Breast epithelium (tissue), 4 donors: ENCODE measurements around the gene PKLR. TPM values are rescaled to one million over a fixed set of nuclear protein-coding genes. Genes with fewer than 3 reads are reported as not detected.
"Not testable (repeated sequence)": the region's sequence is repeated elsewhere in the genome, so short reads cannot be mapped to it uniquely, and the experiment has no call there.

Source experiments
- DNase-seq, 2 donors: peaks; one replicate each; pipeline ENCODE4 v3.0.0-alpha.2; 2019; ENCODE audit warnings: low spot score in 2 of 2
- H3K27ac ChIP-seq, 2 donors: fragments of 200-600 bp; sonication (generic) in 1 of 2; one replicate each; pipeline ENCODE4 v1.5.1; 2016 to 2019; ENCODE audit warnings: mild to moderate bottlenecking in 1 of 2
- H3K27me3 ChIP-seq, 2 donors: fragments of 200-600 bp; sonication (generic) in 1 of 2; one replicate each; pipeline versions ENCODE4 v1.5.1 to v1.6.0; 2017 to 2019; ENCODE audit warnings: control low read depth in 1 of 2, mild to moderate bottlenecking in 1 of 2
- H3K36me3 ChIP-seq: fragments of 200-600 bp; one replicate; pipeline ENCODE4 v1.5.1; 2019
- H3K4me1 ChIP-seq, 2 donors: fragments of 200-600 bp; sonication (generic); one replicate each; pipeline ENCODE4 v1.5.1; 2016 to 2019; ENCODE audit warnings: control low read depth in 1 of 2
- H3K4me3 ChIP-seq, 3 donors: fragments of 200-600 bp; sonication (generic); 1 replicate in 2 of 3; 2 replicates in 1 of 3; pipeline ENCODE4 v1.5.1; 2016 to 2019; ENCODE audit warnings: mild to moderate bottlenecking in 3 of 3, moderate library complexity in 2 of 3
- H3K9me3 ChIP-seq, 2 donors: fragments of 200-600 bp; sonication (generic) in 1 of 2; one replicate each; pipeline ENCODE4 v1.5.1; 2016 to 2019; ENCODE audit warnings: control low read depth in 1 of 2
- POLR2A ChIP-seq: fragments of 450-650 bp; IDR thresholded peaks from one replicate; pipeline ENCODE4 v1.6.1; 2016; ENCODE audit warnings: antibody characterized with exemption, mild to moderate bottlenecking, moderate library complexity
- POLR2AphosphoS5 ChIP-seq, 3 donors: sonication (generic); formaldehyde crosslinking; IDR thresholded peaks; one replicate each; pipeline ENCODE4 v1.6.1; 2017; ENCODE audit warnings: antibody characterized with exemption in 3 of 3
- intact Hi-C: fragments of 100-400 bp; cut with DNase I; formaldehyde crosslinking; loops from one replicate; pipeline ENCODE4 v1.15.1; 2023; ENCODE audit warnings: low total_unique reads
- total RNA-seq, 3 donors: library from RNA; depleted of rRNA; stranded (reverse); fragments of >200 nt; gene quantifications; one replicate each; pipeline ENCODE4 v1.1.0, GENCODE V29; 2016
- TF ChIP-seq, protein P1 (sequence below), 3 donors: fragments of 450-650 bp; IDR thresholded peaks; one replicate each; pipeline ENCODE4 v1.5.1; 2016 to 2017; ENCODE audit warnings: antibody characterized with exemption in 3 of 3, mild to moderate bottlenecking in 3 of 3, moderate library complexity in 3 of 3

The PKLR gene
- under 1 TPM in 1 of 3 donors, not detected in 2; 0.33 TPM for total RNA-seq

DNA sequence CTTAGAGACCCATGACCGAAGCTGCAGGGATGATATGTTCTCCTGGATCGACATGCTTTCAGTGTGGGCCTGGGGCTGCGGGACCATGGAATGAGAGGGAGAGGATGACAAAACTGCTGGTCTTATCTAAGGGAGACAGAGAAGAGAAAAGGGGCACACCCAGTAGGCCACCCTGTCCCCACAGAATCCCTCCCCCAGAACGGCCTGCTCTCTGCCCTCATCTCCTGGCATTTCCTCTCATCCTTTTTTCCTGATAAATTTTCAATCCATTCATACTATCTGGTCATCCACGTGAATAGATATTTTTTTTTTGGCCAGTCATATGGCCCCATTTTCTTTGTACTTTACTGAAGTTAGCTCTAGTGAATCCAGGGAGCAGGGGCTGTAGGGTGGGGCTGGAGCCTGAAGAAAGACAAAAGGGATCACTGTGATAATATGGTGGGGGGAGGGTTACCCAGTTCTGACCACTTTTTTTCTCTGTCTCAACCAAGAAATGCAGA lies at the start of gene PKLR:
TSS of gene PKLR (minus strand) at position 97 of the 500 bp plus-strand sequence. CDS start at position 54, 43 bp downstream.
- intact Hi-C loops, result no loop called here
- no peak for DNase-seq
- H3K27ac ChIP-seq, result no peak within 1 kb of the TSS
- TF ChIP-seq POLR2A (no peak), POLR2AphosphoS5 (IDR thresholded peaks at IDR 0.05) (no peak)
- TF ChIP-seq, protein P1, sequence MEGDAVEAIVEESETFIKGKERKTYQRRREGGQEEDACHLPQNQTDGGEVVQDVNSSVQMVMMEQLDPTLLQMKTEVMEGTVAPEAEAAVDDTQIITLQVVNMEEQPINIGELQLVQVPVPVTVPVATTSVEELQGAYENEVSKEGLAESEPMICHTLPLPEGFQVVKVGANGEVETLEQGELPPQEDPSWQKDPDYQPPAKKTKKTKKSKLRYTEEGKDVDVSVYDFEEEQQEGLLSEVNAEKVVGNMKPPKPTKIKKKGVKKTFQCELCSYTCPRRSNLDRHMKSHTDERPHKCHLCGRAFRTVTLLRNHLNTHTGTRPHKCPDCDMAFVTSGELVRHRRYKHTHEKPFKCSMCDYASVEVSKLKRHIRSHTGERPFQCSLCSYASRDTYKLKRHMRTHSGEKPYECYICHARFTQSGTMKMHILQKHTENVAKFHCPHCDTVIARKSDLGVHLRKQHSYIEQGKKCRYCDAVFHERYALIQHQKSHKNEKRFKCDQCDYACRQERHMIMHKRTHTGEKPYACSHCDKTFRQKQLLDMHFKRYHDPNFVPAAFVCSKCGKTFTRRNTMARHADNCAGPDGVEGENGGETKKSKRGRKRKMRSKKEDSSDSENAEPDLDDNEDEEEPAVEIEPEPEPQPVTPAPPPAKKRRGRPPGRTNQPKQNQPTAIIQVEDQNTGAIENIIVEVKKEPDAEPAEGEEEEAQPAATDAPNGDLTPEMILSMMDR (IDR thresholded peaks at IDR 0.05), result no peak
- H3K27me3 ChIP-seq, result peaks cover 0 to 4% of the 10 kb centered on the region in 2 donors
- no peaks in the 10 kb centered on the region for H3K9me3 ChIP-seq
- no peaks in the 10 kb centered on the region for H3K4me1 ChIP-seq
- H3K4me3 ChIP-seq, result no peak within 1 kb of the TSS
- no peaks in the 10 kb centered on the region for H3K36me3 ChIP-seq

DNA sequence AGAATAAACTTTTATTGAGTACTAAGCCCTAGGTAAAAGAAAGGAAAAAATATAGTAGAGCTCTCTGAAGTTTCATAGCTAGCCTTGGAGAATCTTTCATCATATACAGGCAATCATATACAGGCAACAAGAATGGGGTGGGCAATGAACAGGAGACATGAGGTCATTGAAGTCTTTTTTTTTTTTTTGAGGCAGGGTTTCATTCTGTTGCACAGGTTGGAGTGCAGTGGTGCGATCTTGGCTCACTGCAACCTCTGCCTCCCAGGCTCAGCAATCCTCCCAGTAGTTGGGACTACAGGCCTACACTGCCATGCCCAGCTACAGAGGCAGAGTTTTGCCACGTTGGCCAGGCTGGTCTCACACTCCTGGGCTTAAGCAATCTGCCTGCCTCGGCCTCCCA lies 41.6 kb upstream of the PKLR start:
- DNase-seq, result no peak
- Histone ChIP-seq H3K27ac (no peak overlapping the region), H3K36me3 (peaks cover 20% of the 10 kb centered on the region), H3K4me3 (no peak overlapping the region), H3K4me1 (no peaks in the 10 kb centered on the region), H3K9me3 (no peaks in the 10 kb centered on the region), H3K27me3 (no peaks in the 10 kb centered on the region)
- TF ChIP-seq POLR2A (no peak), POLR2AphosphoS5 (IDR thresholded peaks at IDR 0.05) (no peak)
- TF ChIP-seq, protein P1 (IDR thresholded peaks at IDR 0.05), result no peak
- intact Hi-C loops, result no loop called here

DNA sequence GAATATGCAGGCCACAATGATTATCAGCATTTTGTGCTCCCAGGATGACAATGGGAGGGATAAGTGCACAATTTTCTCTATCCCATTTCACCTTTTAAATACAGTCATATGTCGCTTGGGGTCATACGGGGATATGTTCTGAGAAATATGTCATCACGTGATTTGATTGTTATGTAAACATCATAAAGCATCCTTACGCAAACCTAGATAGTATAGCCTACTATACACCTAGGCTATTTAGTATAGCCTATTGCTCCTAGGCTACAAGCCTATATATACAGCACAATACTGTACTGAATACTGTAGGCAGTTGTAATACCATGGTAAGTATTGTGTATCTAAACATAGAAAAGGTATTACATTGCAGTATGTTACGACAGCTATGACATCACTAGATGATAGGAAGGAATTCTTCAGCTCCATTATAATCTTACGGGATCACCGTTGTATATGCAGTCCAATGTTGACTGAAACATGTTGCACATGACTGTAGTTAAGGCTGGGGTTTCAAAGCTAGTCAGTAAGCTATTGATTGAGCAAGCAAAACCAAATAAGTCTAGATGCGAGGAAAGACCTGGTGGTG lies 38.4 kb upstream of the PKLR start:
- intact Hi-C loops, result no loop called here
- Histone ChIP-seq H3K27ac (no peak overlapping the region), H3K9me3 (no peaks in the 10 kb centered on the region), H3K4me3 (no peak overlapping the region), H3K4me1 (no peaks in the 10 kb centered on the region), H3K27me3 (no peaks in the 10 kb centered on the region), H3K36me3 (peaks cover 16% of the 10 kb centered on the region)
- TF ChIP-seq, protein P1 (IDR thresholded peaks at IDR 0.05), result no peak
- TF ChIP-seq POLR2AphosphoS5 (IDR thresholded peaks at IDR 0.05) (no peak), POLR2A (no peak)
- no peak for DNase-seq

DNA sequence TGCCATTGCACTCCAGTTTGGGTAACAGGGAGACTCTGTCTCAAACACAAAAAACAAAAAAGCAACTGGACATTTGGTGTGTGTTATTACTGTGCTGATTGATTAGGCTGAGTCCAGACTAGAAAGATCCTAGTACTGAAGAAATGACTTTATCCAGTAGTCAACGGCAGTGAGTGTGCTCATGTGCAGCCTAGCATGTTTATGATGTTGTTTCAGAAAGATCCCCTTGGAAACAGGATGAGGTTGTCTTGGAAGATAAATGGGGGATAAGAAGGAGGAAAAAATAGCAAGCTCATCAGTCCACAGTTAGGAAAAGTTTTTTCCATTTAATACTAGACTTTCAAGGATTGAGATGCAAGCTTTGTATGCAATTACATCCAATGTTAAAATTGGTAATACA lies 33.7 kb upstream of the PKLR start:
- Histone ChIP-seq H3K9me3 (no peaks in the 10 kb centered on the region), H3K27me3 (no peaks in the 10 kb centered on the region), H3K4me1 (no peaks in the 10 kb centered on the region), H3K27ac (no peak overlapping the region), H3K4me3 (no peak overlapping the region), H3K36me3 (peaks cover 5% of the 10 kb centered on the region)
- DNase-seq, result no peak
- intact Hi-C loops, result no loop called here
- TF ChIP-seq POLR2AphosphoS5 (IDR thresholded peaks at IDR 0.05) (no peak), POLR2A (no peak)
- TF ChIP-seq, protein P1 (IDR thresholded peaks at IDR 0.05), result no peak

DNA sequence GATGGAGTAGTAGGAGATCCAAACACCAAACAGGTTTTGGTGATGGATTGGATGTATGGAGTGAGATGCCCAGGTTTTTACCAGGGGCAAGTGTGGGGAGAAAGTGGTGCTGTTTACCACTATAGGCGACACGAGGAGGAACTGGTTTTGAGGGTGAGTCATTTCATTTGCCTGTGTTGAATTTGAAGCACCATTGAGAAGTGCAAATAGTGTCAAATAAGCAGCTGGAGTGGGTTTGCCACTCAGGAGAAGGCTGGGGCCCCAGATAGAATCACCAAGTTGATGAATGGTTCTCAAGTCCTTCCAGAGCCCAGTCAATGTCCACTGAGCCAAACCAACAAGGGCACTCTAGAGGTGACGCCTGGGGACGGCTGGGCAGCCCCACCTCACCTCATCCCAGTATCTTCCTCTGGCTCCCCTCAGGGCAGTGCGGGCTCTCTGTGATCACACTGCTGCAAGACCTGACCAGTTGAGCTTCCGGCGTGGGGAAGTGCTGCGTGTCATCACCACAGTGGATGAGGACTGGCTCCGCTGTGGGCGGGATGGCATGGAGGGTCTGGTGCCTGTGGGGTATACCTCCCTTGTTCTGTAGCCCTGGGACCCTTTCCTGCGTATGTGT lies 28.9 kb upstream of the PKLR start:
- H3K36me3 ChIP-seq, result no peaks in the 10 kb centered on the region
- intact Hi-C loops, result no loop called here
- TF ChIP-seq POLR2AphosphoS5 (IDR thresholded peaks at IDR 0.05) (no peak), POLR2A (no peak)
- TF ChIP-seq, protein P1 (IDR thresholded peaks at IDR 0.05), result no peak

DNA sequence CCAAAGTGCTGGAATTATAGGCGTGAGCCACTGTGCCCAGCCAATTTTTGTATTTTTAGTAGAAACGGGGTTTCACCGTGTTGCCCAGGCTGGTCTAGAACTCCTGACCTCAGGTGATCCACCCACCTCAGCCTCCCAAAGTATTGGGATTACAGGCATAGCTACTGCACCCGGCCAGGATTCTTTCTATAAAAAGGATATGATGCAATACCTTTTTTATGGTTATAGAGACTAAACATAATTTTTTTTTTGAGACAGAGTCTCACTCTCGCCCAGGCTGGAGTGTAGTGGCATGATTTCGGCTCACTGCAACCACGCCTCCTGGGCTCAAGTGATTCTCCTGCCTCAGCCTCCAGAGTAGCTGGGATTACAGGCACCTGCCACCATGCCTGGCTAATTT lies 27.6 kb upstream of the PKLR start:
- H3K4me1 ChIP-seq, DNase-seq, intact Hi-C loops, H3K9me3 ChIP-seq, H3K27me3 ChIP-seq, H3K27ac ChIP-seq, H3K36me3 ChIP-seq, H3K4me3 ChIP-seq: not testable (repeated sequence)

More for the DNA sequence above, 28.9 kb upstream of the PKLR start:
- Histone ChIP-seq H3K27me3 (no peaks in the 10 kb centered on the region), H3K9me3 (no peaks in the 10 kb centered on the region), H3K4me3 (no peak overlapping the region), H3K4me1 (peaks cover 0 to 3% of the 10 kb centered on the region in 2 donors), H3K27ac (no peak overlapping the region)
- no peak for DNase-seq
